GM18870 (cell line): ENCODE data around the gene BPIFB6.

Source experiments
- ATAC-seq: cut with Tn5 transposase; IDR thresholded peaks from one replicate; pipeline ENCODE4 v1.9.1; 2021; ENCODE audit warnings: moderate library complexity; ENCODE audit not compliant: unreplicated experiment

BPIFB6 gene

DNA sequence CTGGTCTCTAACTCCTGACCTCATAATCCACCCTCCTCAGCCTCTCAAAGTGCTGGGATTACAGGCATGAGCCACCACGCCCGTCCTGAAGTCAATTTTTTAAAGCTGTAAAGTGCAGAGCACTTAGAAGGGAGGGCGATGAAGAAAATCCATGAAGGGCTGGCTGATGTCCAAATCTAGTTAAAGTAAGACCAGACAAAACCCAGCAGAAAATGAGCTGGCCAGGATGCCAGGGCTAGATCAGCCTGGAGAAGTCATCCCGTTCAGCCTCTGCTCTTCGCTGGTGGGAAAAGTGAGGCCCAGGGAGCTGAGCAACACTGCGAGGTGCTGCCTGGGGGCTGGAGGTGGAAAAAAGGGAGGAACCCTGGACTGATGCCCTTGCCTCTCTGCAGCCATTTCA is 51.1 kb downstream of the BPIFB6 start:
- no peak for ATAC-seq

GRCh38 chr20:33083544-33084340 is 52.3 kb downstream of the BPIFB6 start:
- no peak for ATAC-seq

GRCh38 chr20:33084722-33085121 is 53.3 kb downstream of the BPIFB6 start:
- no peak for ATAC-seq

GRCh38 chr20:33086052-33086722 is 54.7 kb downstream of the BPIFB6 start:
- ATAC-seq: no peak

DNA sequence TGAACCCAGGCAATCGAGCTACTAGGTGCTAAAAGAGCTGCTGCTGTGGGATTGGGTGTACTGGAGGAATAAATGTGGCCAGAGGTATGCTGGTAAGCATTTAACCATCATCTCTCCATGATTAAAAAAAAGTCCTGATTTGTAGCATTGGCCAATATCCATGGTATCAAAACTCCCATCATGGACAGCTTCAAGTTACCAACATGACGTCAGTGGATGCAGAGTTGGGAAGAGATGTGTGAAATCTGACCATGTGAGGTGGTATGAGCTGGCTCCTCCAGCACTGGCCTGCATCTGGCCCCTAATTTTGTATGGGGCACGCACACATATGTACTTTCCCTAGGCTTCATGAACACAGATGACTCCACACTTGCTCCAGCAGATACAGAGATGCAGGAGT is 59.7 kb downstream of the BPIFB6 start:
- no peak for ATAC-seq

- no peak for ATAC-seq
Measured at GRCh38 chr20:33091693-33092092, 60.2 kb downstream of the BPIFB6 start.

DNA sequence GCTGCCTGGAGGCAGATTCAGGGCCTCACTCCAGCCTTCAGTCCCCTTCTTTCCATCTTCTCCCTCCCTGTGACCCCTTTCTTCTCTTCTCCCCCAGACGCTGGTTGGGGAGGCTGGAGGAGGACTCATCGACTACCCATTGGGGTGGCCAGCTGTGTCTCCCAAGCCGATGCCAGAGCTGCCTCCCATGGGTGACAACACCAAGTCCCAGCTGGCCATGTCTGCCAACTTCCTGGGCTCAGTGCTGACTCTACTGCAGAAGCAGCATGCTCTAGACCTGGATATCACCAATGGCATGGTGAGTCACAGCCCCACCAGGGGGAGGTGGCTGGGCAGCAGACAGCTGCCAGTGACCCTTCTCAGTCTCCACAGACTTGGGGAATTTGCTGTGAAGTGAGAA is 60.9 kb downstream of the BPIFB6 start:
- no peak for ATAC-seq

GRCh38 chr20:33093074-33093473 is 61.6 kb downstream of the BPIFB6 start:
- ATAC-seq: no peak

DNA sequence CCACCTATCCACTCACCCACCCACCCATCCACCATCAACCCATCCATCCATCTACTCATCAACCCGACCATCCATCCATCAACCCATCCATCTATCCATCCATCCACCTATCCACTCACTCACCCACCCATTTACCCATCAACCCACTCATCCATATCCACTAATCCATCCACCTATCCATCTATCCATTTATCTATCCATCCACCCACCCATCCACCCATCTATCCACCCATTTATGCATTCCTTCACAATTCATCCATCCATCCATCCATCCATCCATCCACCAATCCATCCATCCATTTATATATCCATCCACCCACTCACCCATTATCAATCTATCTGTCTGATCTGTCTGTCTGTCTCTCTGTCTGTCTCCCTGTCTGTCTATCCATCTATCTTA is 62.1 kb downstream of the BPIFB6 start:
- ATAC-seq: no peak
